Urinary bladder (tissue), 4 donors: ENCODE data around the gene WFIKKN2. TPM values are rescaled to one million over a fixed set of nuclear protein-coding genes. Genes with fewer than 3 reads are reported as not detected.

ENCODE experiments used
- DNase-seq: peaks from one replicate; pipeline ENCODE4 v3.0.0-alpha.2; 2015; ENCODE audit errors: extremely low spot score
- H3K27ac ChIP-seq: one replicate; pipeline ENCODE4 v1.5.1; 2013; ENCODE audit warnings: low read depth, mild to moderate bottlenecking, moderate library complexity
- H3K36me3 ChIP-seq: one replicate; pipeline ENCODE4 v1.6.1; 2013; ENCODE audit warnings: mild to moderate bottlenecking, moderate library complexity; ENCODE audit not compliant: insufficient read depth
- H3K4me1 ChIP-seq: one replicate; pipeline ENCODE4 v1.6.1; 2013; ENCODE audit warnings: mild to moderate bottlenecking, moderate library complexity; ENCODE audit not compliant: insufficient read depth
- H3K4me3 ChIP-seq: one replicate; pipeline ENCODE4 v1.5.1; 2013; ENCODE audit warnings: low read depth, low read length
- WGBS: extraction: QIAGEN DNeasy Blood & Tissue Kit; methylation state at CpG from one replicate; pipeline ENCODE4 v1.1.7; 2013; 5-methylcytosine and 5-hydroxymethylcytosine counted together
- polyA plus RNA-seq: library from polyadenylated mRNA; stranded (reverse); fragments of 200-250 nt; gene quantifications from one replicate; pipeline ENCODE4 v1.2.3, GENCODE V29; 2013
- total RNA-seq: library from RNA; depleted of rRNA; stranded (reverse); fragments of >200 nt; gene quantifications from one replicate; pipeline ENCODE4 v1.2.3, GENCODE V29; 2014
- donor health status: healthy with polysubstance abuse.
- donor health status: healthy.

The WFIKKN2 gene
- total and polyA plus RNA-seq, 2 donors, result 0.32 to 0.37 TPM

DNA sequence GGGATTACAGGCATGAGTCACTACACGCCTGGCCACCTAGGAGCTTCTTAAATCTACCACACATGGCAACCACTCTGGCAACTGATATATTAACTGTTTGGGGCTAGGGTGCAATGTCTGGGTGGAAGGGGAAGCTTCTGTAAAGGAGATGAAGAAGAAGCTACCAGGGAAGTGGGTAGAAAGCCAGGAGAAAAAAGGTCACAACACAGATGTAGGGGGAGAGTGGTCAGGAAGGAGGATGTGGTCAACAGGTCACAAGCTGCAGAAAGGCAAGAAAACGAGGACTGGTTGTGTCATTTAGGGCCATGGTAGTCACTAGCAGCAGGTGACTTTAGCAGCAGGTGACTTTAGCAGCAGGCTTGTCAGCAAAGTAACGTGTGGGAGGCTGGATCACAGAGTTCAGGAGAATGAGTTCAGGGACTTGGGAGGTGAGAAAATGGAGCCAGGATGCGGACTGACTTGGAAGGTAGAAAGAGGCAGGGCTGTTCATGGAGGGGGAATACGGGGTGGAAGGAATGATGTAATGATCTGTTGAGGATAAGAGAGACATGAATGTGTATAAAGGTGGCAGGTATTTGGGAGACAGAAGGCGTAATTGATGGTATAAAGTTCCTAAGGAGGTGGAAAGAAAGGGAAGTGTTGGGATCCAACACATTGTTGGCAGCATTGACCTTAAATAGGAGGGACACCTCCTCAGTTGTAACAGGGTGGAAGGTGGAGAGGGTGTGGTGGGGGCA lies 16.3 kb upstream of the WFIKKN2 start:
- no peak for DNase-seq
- H3K36me3 ChIP-seq, result no peaks in the 10 kb centered on the region
- WGBS, result 69% methylated on average over 6 of the region's 6 CpGs
- no peak overlapping the region for H3K4me3 ChIP-seq
- no peak overlapping the region for H3K27ac ChIP-seq
- no peaks in the 10 kb centered on the region for H3K4me1 ChIP-seq

DNA sequence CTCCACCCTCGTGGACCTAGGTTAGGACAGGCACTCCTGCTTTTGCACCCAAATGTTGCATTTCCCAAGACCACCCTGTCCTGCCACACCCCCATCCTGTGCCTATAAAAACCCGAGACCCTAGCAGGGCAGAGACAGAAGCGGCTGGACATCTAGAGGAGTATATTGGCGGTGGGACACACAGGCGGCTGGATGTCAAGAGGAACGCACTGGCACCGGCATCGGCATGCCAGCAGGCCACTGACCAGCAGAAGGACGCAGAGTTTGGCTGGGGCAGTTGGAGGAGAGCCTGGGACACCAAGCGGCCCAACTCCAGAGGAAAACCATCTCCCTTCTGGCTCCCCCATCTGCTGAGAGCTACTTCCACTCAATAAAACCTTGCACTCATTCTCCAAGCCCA lies 14.7 kb upstream of the WFIKKN2 start:
- no peak overlapping the region for H3K27ac ChIP-seq
- H3K36me3 ChIP-seq, result no peaks in the 10 kb centered on the region
- H3K4me3 ChIP-seq, result no peak overlapping the region
- no peaks in the 10 kb centered on the region for H3K4me1 ChIP-seq
- no peak for DNase-seq
- WGBS, result 80% methylated on average over 10 of the region's 10 CpGs

DNA sequence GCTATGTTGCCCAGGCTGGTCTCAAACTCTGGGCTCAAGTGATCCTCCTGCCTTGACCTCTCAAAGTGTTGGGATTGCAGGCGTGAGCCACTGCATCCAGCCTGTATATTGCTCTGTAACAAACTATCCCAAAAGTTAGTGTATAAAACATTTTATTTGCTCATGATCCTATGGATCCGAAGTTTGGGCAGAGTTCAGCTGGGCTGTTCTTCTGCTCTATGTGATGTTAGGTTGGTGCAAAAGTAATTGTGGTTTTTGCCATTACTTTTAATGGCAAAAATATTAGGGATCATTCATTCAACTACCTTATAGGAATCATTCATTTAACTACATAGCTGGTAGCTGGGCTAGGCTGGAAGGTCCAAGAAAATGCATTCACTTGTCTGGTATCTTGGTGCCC lies 12.8 kb upstream of the WFIKKN2 start:
- DNase-seq, result no peak
- Histone ChIP-seq H3K36me3 (no peaks in the 10 kb centered on the region), H3K27ac (no peak overlapping the region), H3K4me3 (no peak overlapping the region), H3K4me1 (no peaks in the 10 kb centered on the region)
- 93% methylated on average over 2 of the region's 2 CpGs for WGBS

DNA sequence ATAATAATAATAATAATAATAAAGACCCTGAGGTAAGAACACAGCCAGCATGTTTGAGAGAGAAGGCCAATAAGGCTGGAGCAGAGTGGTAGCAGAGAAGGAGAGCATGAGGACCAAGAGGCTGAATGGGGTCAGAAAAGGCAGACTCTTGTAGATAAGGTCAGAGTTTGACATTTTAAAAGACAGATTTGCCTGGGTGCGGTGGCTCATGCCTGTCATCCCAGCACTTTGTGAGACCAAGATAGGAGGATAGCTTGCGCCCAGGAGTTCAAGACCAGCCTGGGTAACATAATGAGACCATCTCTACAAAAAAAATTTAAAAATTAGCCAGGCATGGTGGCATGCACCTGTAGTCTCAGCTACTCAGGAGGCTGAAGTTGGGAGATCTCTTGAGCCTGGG lies 11.0 kb upstream of the WFIKKN2 start:
- no peaks in the 10 kb centered on the region for H3K36me3 ChIP-seq
- no peaks in the 10 kb centered on the region for H3K4me1 ChIP-seq
- no peak overlapping the region for H3K4me3 ChIP-seq
- DNase-seq, result no peak
- no peak overlapping the region for H3K27ac ChIP-seq
- 89% methylated on average over 2 of the region's 2 CpGs for WGBS

DNA sequence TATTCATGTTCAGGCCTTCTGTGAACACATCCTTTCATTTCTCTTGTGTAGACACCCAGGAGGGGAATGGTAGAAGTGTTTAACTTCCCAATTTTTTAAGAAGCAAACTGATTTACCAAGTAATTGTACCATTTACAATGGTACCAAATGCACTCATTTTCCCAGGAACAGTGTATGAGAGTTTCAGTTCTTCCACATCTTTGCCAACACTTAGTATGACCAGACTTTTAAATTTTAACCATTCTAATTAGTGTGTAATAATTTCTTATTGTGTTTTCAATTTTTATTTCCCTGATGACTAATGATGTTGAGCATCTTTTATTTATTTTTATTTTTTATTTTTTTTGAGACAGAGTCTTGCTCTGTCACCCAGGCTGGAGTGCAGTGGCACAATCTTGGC lies 10.2 kb upstream of the WFIKKN2 start:
- H3K4me3 ChIP-seq, result no peak overlapping the region
- DNase-seq, result no peak
- H3K36me3 ChIP-seq, result no peaks in the 10 kb centered on the region
- H3K27ac ChIP-seq, result no peak overlapping the region
- H3K4me1 ChIP-seq, result no peaks in the 10 kb centered on the region

DNA sequence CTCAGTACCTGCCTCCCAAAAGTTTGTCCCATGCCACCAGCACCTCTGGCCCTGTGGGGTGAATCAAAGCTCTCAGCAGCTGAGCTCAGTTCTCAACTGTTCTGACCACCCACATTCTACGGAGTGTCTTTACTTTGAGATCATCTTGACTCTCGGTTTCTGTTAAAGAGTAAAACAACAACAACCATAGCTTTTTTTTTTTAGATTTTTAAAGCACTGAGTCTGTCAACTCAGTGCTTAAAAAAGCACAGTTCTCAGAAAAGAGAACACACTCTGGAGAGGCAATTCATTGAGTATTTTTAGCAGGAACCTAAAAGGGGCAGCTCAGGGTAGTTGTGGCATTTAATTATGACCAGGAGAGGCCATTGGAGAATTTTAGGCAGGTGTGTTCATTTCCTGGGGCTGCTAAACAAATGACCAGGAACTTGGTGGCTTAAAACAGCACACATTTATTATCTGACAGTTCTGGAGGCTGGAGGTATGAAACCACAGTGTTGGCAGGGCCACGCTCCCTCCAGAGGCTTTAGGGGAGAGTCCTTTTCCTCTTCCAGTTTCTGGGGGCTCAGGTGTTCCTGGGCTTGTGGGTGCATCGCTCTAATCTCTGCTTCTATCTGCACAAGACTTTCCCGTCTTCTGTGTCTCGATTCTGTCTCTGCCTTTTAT lies 6.7 kb upstream of the WFIKKN2 start:
- no peak overlapping the region for H3K4me3 ChIP-seq
- H3K36me3 ChIP-seq, result no peaks in the 10 kb centered on the region
- WGBS, result 80% methylated on average over 6 of the region's 6 CpGs
- no peak overlapping the region for H3K27ac ChIP-seq
- DNase-seq, result no peak
- no peaks in the 10 kb centered on the region for H3K4me1 ChIP-seq

DNA sequence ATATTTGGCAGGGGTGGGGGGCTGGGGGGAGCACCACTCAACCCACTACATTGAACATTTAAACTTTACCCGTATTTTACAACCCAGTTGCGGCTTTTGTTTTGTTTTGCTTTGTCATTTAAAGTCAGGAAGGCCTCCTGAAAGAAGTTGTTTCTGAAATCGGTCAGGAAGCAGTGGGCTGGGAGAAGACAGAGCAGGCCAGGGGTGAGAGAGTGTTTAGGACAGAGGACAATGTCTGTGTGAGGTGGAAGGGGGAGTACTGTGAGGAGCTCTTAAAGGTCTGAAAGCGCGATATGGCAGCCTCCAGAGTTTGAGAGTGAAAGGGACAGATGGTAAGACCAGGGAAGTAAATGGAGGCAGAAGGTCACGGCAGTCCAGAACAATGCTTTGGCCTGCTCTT lies 6.1 kb upstream of the WFIKKN2 start:
- 80% methylated on average over 6 of the region's 6 CpGs for WGBS
- H3K36me3 ChIP-seq, result no peaks in the 10 kb centered on the region
- H3K4me1 ChIP-seq, result no peaks in the 10 kb centered on the region
- H3K4me3 ChIP-seq, result no peak overlapping the region
- DNase-seq, result no peak
- H3K27ac ChIP-seq, result no peak overlapping the region

DNA sequence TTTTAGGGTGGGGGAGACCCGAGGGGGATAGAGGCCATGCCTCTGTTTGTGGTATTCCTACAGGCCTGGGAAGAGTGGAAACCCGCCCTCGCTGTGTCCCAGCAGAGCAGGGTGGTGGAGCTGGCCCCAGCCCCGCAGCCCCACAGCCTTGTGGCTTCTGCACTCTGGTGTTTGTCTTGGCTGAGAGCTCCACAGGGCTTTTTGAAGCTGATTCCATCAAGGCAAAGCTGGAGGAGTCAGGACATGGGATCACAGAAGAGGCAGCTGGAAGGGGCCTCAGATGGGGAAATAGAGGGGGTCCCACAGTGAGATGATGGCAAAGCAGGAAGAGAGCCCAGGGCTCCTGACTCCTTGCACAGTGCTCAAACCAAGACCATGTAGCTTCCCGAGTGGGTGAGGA lies 5.0 kb upstream of the WFIKKN2 start:
- Histone ChIP-seq H3K4me1 (no peaks in the 10 kb centered on the region), H3K27ac (no peak overlapping the region), H3K4me3 (no peak overlapping the region), H3K36me3 (no peaks in the 10 kb centered on the region)
- no peak for DNase-seq
- WGBS, result 69% methylated on average over 5 of the region's 5 CpGs

DNA sequence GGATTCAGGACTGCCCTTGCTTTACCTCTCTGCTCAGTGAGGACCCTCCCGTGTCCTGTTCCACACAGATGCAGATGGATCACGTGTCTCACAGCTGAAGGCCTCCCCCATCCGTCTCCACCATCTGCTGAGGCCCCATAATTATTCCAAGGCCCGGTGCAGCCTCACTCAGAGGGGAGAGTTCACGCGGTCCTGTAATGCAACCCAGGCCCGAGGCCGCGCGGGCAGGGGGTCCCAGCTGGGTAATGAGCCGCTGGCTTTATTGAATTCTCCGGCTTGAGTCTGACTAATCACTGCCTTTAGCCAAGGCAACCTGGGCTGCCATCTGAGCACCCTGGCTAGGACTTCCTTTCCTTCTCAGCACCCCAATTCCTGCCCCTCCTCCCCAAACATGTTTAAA lies 4.4 kb upstream of the WFIKKN2 start:
- 72% methylated on average over 12 of the region's 12 CpGs for WGBS
- Histone ChIP-seq H3K36me3 (no peaks in the 10 kb centered on the region), H3K4me3 (no peak overlapping the region), H3K4me1 (no peaks in the 10 kb centered on the region), H3K27ac (no peak overlapping the region)
- DNase-seq, result no peak

DNA sequence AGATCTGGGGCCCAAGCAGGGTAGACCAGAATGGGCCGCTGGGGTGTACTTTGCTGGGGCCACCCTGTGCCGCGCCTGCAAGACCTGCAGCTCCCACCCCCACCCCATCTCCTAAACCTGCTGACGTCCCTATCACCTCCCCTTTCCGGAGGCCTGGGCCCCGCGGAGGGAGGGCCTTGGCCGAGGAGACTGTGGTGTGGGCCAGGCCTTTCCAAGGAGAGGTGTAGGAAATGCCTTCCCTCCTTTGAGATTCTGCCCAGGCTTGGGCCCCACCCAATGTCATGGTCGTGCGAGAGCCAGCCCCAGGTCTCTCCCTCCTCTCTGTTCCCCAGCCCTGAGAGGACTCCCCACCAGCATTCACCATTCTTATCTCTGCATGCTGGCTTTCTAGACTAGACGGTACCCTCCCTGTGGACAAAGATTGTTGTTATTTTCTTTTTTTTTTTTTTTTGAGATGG lies 3.9 kb upstream of the WFIKKN2 start:
- H3K27ac ChIP-seq, result no peak overlapping the region
- H3K4me1 ChIP-seq, result no peaks in the 10 kb centered on the region
- no peak overlapping the region for H3K4me3 ChIP-seq
- DNase-seq, result peak; percentile 57
- no peaks in the 10 kb centered on the region for H3K36me3 ChIP-seq
- 46% methylated on average over 11 of the region's 11 CpGs for WGBS

DNA sequence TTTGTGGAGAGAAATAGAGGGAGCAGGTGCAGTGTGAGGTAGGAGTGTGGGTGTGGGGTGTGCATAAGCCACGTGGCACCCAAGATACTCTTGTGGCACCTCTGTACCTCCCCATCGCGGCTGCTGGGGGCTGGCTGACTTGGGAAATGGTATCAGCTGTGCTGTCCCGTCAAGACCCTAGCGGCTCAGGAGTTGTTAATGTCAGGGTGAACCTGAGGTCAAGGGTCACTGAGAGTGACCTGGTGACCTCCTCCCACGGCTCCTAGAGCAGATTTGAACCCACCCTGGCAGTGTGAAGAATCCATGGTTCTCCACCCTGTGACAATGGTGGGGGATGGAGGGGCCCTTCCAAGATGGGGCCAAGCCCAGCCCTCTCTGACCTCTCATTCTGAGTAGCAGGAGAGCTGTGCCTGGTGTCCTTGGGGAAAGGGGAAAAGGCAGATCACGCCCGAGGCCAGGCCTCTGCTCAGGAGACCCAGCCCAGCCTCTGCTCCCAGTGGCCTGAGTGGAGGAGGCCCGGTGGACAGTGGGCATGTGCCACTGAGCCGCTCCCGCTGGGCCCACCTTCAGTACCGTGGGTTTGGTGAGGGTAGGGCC lies 3.0 kb upstream of the WFIKKN2 start:
- Histone ChIP-seq H3K4me1 (no peaks in the 10 kb centered on the region), H3K36me3 (no peaks in the 10 kb centered on the region), H3K4me3 (no peak overlapping the region), H3K27ac (no peak overlapping the region)
- 90% methylated on average over 12 of the region's 12 CpGs for whole genome bisulfite sequencing
- DNase-seq, result no peak

DNA sequence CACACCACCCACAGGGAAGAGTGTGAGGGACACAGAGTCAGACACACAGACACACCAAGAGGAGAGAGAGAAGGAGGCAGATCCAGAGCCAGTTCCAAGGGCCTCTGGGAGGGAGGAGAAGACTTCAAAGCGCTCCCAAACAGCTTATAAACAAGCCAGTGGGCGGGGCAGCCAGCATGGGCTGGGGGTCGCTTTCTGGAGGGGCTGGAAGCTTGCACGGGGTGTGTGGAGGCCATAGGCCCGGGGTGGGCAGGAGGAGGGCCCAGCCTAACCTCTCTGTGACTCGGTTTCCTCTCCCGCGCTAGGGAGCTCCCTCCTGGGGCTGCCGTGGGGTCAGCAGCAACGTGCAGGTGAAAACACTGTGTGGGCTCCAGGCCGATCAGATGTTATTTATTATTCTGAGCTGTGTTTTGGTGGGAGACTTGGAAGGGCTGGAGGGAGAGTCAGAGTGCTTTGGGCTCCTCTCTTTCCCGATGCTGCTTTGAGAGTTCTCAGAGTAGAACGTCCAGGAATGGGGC lies 2.5 kb upstream of the WFIKKN2 start:
- no peak for DNase-seq
- 67% methylated on average over 13 of the region's 13 CpGs for WGBS
- H3K36me3 ChIP-seq, result no peaks in the 10 kb centered on the region
- no peaks in the 10 kb centered on the region for H3K4me1 ChIP-seq
- no peak overlapping the region for H3K4me3 ChIP-seq
- no peak overlapping the region for H3K27ac ChIP-seq

DNA sequence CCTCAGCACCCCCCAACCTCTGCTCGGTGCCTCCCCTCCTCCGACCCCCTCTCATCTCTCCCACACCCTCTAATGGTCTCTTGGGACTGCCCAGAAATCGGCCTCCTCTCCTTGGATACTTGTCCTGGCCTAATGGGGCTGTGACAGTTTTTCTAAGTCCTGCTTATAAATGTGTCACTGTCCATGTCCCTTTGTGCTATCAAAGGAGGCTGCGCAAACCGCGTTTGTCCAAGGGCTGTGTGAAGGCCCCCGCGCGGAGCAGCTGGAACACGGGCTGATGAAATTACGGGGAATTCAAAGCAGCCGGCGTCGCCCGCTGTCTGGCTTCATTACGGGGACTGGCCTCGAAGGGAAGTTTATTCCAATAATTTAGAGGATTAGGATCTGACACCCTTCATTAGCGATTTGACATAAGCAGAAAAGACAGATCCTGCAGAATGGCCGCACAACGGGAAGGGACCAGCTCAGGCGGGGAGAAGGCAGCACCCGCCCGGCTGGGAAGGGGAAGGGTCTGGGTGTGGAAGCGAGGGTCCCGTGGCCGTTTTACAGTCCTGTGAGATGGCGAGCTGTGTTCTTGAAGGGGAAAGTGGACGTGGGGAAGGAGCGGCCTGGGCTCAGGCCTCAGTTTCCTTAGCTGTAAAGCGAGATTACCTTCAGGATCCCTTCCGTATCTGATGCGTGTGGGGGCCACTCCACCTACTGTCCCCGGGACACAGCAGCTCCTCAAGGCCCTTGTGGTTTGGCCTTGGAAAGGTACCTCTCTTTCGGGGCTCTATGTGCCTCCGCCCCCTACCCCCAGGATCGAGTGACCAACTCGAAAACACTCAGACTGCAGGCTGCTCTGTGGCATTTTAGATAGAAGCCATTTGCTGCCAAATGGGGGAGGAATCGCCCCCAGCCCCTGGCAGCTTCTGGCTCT lies 1.6 kb upstream of the WFIKKN2 start:
- H3K36me3 ChIP-seq, result no peaks in the 10 kb centered on the region
- no peak overlapping the region for H3K4me3 ChIP-seq
- H3K4me1 ChIP-seq, result no peaks in the 10 kb centered on the region
- WGBS, result 92% methylated on average over 38 of the region's 38 CpGs
- DNase-seq, result no peak
- H3K27ac ChIP-seq, result no peak overlapping the region
